Progenitor cell of endocrine pancreas (in vitro differentiated cells): ENCODE measurements around the gene BMF. TPM values are rescaled to one million over a fixed set of nuclear protein-coding genes. Genes with fewer than 3 reads are reported as not detected.

Source experiments
- DNase-seq: peaks from one replicate; pipeline ENCODE4 v3.0.0; 2021; ENCODE audit warnings: low spot score; ENCODE audit not compliant: unreplicated experiment
- H3K27ac Mint-ChIP-seq: 2 replicates; pipeline ENCODE4 v1.8.0; 2021; ENCODE audit warnings: mild to moderate bottlenecking, moderate library complexity, mixed read lengths
- H3K27me3 Mint-ChIP-seq: 2 replicates; pipeline ENCODE4 v1.8.0; 2021; ENCODE audit warnings: mixed read lengths
- H3K36me3 Mint-ChIP-seq: 2 replicates; pipeline ENCODE4 v1.8.0; 2022; ENCODE audit warnings: mixed read lengths; ENCODE audit not compliant: insufficient read depth
- H3K4me1 Mint-ChIP-seq: 2 replicates; pipeline ENCODE4 v1.8.0; 2021; ENCODE audit warnings: low read depth, mixed read lengths
- H3K4me3 Mint-ChIP-seq: 2 replicates; pipeline ENCODE4 v1.8.0; 2021; ENCODE audit warnings: low read depth, mild to moderate bottlenecking, moderate library complexity, mixed read lengths
- H3K9me3 Mint-ChIP-seq: 2 replicates; pipeline ENCODE4 v1.8.0; 2021; ENCODE audit warnings: low read depth, mixed read lengths
- CTCF ChIP-seq: fragments of 200-600 bp; sonication (generic); IDR thresholded peaks from one replicate; pipeline ENCODE4 v1.5.0; 2021; ENCODE audit warnings: antibody characterized with exemption, mild to moderate bottlenecking; ENCODE audit not compliant: unreplicated experiment
- total RNA-seq: library from RNA; stranded (reverse); gene quantifications from 2 replicates; pipeline ENCODE4 v1.2.1, GENCODE V29; 2021

The BMF gene
- total RNA-seq, 1 donor from 2014 or later, result 128 TPM

DNA sequence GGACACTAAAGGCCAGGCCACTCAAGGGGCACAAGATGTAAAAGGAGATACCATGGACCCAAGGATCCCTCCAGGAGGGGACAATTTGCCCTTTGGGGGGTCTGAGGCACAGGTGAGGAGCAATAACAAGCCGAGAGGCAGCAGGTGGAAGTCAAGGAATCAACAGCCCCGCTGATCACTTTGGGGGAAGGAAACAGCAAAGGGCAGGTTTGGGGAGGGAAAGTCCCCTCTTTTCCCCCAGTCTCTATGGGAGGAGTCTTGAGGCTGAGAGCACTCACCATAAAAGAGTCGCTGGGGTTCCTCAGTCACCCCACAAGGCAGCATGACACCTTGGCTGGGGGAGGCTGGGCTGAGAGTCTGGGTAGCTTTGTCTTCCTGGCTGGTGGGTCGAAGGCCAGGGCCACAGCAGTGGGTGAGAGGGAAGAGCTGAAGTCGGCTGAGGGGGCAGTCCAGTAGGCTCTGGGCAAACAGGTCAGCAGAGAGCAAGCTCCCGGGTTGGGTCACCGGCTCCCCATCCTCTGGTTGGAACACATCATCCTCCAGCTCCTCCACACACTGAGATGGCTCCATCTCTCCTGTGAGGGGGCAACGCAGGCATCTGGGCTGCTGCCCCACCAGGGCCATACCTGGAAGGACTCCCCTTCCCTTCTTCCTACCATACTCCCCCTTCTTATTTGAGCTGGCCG, 3.0 kb downstream of the BMF start:
- peak overlapping the region; percentile 98 for H3K27ac Mint-ChIP-seq

DNA sequence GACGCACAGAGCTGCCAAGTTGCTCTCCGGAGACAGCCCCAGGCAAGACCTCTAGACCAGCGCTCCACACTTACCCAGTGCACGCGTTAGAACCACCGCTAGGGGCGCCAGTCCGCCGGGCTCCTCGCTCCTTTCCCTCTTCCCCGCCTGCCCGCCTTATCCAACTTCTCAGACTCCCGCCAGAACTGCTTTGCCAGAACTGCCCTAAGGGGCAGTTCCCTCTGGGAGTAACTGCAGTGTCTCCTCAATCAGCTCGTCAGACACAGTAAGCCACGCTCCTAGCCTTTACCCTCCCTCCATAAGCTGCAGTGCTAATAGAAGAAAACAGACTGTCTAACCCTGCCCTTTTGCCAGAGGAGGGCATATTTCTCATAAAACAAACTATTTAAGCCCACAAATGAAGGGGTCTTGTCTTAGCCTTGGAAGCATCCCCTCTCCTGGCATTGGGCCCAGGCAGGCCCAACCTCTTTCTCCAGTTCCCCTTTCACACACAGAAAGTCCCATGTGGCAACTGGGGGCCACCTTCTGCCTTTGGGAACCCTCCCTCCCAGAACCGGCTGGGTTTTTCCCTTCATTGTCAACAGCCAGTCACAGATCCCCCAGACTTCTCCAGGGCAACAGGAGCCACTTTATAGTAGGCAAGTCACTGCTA, 3.7 kb downstream of the BMF start:
- Mint-ChIP-seq H3K27ac (peak overlapping the region; percentile 93), H3K4me1 (peaks cover 74% of the 10 kb centered on the region), H3K4me3 (peak overlapping the region; percentile 58), H3K36me3 (peaks cover 19% of the 10 kb centered on the region), H3K27me3 (no peaks in the 10 kb centered on the region), H3K9me3 (no peaks in the 10 kb centered on the region)
- peak; percentile 84 for DNase-seq
- TF ChIP-seq CTCF, result peak; percentile 94

More for the DNA sequence above, 3.0 kb downstream of the BMF start:
- DNase-seq, result no peak
- no peaks in the 10 kb centered on the region for H3K9me3 Mint-ChIP-seq
- TF ChIP-seq CTCF, result no peak
- H3K4me1 Mint-ChIP-seq, result peaks cover 67% of the 10 kb centered on the region
- H3K4me3 Mint-ChIP-seq, result peak overlapping the region; percentile 32
- no peaks in the 10 kb centered on the region for H3K27me3 Mint-ChIP-seq
- peaks cover 17% of the 10 kb centered on the region for H3K36me3 Mint-ChIP-seq

- DNase-seq, result no peak
- H3K27me3 Mint-ChIP-seq, result no peaks in the 10 kb centered on the region
- no peak for TF ChIP-seq CTCF
- H3K4me1 Mint-ChIP-seq, result peaks cover 74% of the 10 kb centered on the region
- peaks cover 19% of the 10 kb centered on the region for H3K36me3 Mint-ChIP-seq
- H3K9me3 Mint-ChIP-seq, result no peaks in the 10 kb centered on the region
- peak overlapping the region; percentile 58 for H3K4me3 Mint-ChIP-seq
- H3K27ac Mint-ChIP-seq, result peak overlapping the region; percentile 87
Measured at GRCh38 chr15:40104296-40104864, 4.3 kb downstream of the BMF start.

DNA sequence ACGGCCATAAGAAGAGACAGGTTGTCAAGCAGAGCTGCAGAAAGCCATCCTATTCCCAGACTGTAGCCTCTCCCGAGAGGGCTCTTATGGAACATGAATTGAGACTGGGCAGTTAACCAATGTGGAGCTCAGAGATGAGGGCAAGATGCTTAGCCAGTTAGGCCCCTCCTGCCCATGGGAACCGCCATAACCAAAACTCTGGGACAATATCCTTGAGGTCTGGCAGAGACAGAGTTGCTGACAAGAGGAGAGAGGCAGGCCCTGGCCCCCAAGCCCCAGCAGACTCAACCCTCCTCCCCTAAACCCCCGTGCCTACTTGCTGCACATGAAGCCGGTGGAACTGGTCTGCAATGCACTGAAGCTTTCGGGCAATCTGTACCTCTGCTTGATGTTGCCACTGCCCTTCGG, 4.8 kb downstream of the BMF start:
- Mint-ChIP-seq H3K27me3 (no peaks in the 10 kb centered on the region), H3K4me3 (peak overlapping the region; percentile 62), H3K36me3 (peaks cover 19% of the 10 kb centered on the region), H3K4me1 (peaks cover 76% of the 10 kb centered on the region), H3K27ac (peak overlapping the region; percentile 91), H3K9me3 (no peaks in the 10 kb centered on the region)
- no peak for TF ChIP-seq CTCF
- no peak for DNase-seq

DNA sequence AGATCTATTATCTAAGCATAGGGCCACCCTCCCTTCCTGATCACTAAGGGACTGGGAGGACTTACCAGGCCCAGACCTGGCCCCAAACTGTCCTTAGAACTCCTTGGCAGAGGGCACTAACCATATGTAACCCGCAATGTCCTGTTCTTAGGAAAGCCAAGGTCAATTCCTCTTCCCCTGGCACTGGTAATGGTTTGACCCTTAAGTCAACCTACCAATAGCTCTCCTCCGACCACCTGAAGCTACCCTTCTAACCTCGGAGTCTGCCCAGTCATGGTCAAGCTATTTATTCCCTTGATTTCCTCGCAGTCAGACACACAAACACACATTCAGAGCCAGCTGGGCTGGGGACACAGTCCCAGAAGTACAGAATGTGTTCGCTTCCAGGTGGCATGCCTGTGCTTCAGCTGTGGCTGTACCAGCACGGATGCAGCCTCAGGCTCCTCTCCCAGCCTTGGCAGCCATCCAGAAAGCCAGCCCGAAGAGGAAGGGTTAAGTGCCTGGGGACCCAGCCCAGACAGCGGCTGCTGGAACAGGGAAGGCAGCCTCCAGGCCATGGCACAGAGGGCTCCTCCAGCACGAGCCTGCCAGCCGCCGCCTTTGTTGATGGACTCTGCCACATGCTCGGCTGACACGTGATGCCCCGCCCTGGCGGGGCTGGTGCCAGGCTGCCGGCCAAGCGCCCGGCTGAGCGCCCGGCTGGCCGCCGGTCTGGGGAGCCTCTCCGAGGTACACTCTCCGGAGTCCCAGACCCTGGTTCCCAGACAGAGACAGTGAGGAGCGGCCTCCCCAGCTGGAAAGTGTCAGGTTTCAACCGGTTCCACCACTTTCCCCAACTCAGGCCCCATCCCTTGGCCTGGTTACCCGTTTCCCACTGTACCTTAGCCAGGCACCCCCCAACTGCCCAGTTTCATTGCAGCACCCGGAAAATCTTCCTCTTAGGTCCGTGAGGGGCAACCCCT, 5.5 kb downstream of the BMF start:
- no peak for TF ChIP-seq CTCF
- no peaks in the 10 kb centered on the region for H3K9me3 Mint-ChIP-seq
- peak overlapping the region; percentile 91 for H3K27ac Mint-ChIP-seq
- peaks cover 83% of the 10 kb centered on the region for H3K4me1 Mint-ChIP-seq
- no peaks in the 10 kb centered on the region for H3K27me3 Mint-ChIP-seq
- peaks cover 19% of the 10 kb centered on the region for H3K36me3 Mint-ChIP-seq
- DNase-seq, result no peak
- peak overlapping the region; percentile 62 for H3K4me3 Mint-ChIP-seq
